Erythroblast (primary cell): ENCODE results near the gene ZXDC.

Experiments used
- DNase-seq, 2 experiments: peaks; one replicate each; lab custom pipeline; 2025; lab: John Stamatoyannopoulos, UW
- GATA1 ChIP-seq: IDR thresholded peaks from 2 replicates; pipeline ENCODE4 v1.6.1; 2011; ENCODE audit warnings: low read depth, mild to moderate bottlenecking, control low read depth, low read length, moderate library complexity
- POLR2A ChIP-seq: IDR thresholded peaks from 2 replicates; pipeline ENCODE4 v1.6.1; 2011; ENCODE audit warnings: mild to moderate bottlenecking, low read length

ZXDC gene

DNA sequence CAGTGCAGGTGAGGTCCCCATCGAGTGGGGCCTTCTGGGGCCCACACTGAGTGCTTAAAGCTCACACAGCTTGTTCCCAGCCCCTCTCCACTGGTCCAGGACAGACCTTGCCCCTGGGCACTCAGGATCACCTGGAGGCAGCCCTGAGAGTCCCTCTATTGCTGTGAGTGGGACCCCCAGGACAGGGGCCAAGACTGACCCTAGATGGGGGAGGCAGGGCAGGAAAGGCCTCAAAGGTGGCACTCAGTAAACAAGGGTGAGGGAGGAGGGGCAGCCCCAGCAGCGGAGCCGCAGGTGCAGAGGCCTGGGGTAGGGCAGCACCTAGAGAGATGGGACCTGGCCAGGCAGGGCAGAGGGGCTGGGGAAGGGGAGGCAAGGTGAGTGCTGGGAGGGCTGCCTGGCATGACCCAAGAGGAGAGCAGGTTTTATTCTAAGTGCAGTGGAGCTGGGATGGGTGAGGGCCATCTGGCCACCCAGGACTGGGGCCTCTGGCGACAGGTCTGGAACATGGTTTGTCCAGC, 53.1 kb downstream of the ZXDC start:
- TF ChIP-seq GATA1 (no peak), POLR2A (no peak)
- DNase-seq, result no peak

DNA sequence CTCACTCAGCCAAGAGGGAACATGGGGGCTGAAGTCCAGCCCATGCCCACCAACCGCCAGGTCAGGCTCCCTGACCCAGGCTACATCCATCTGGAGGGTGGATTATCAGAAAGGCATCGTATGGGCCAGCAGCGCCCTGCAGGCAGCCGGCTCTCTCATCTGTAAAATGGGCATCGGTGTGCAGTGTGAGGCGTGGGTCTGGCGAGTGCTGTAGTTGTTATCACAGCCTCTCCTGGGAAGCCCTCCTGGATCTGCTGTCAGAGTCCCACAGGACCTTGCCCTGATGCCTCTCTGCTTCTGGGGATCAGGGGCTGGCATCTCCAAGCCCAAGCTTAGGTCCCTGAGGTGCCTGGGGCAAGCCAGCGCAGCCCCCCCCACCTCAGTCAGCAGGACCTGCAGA, 53.6 kb downstream of the ZXDC start:
- DNase-seq, result no peak
- TF ChIP-seq GATA1 (no peak), POLR2A (no peak)

DNA sequence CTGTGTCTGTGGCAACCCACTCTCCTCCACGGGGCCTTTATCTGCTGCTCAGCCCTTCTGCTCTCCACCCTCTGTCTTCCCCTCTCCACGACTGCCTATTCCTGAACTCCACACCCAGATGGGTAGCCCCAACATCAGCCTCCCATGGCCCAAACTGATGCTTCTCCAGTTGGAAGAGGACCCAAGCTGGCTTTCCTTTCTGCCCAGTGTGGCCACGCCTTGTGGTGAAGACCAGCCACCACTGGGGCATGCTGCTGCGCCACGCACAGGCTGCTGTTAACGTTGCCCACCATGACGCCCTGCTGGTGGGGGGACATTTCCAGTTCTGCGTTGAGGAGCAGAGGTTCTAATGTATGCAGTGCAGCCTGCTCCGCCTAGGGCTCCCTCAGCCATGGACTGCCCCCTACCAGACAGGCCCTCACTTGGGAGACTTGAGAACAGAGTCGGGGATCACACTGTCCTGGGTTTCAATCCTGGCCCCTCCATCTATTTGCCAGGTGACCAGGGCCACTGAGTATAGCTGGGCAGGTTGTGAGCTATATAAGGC, 54.0 kb downstream of the ZXDC start:
- DNase-seq, result no peak
- TF ChIP-seq GATA1 (no peak), POLR2A (no peak)

DNA sequence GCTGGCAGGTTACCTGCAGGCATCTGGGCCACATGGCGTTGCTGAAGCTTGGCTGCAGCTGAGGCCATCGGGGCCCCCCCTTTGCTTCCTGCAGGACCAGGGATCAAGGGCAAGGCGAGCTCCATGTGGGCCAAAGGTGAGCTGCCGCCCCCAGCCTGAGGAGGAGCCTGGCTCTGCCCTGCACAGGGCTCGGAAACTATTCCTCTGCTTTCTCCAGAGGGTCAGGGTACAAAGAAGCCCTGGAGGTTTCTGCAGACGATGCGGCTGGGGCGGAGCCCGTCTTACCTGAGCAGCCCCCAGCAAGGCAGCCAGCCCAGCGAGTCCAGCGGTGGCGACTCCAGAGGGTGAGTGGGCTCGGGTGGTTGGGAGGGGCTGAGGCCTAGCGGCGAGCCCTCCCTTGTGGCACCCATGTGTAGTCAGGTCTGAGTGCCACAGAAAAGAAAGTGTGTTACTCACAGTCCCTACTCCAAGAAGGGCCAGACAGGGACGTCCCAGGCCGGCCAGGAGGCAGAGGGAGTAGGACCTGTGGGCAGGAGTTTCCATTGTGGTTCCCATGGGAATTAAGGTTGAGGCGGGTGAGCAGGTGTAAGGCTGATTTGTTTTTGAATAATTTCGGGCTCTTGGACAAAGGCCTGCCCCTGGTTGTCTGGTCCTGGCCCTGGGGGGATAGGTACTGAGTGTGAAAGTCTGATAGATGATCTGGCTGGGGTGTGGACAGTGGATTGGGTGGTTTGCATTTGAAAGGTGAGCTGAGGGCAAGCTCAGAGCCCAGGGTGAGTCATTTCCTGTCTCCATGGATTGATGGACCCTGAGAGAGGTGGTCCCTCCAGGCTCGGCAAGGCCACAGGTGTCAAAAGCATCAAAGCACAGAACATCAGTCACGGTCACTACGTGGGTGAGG, 55.6 kb downstream of the ZXDC start:
- DNase-seq, result no peak

DNA sequence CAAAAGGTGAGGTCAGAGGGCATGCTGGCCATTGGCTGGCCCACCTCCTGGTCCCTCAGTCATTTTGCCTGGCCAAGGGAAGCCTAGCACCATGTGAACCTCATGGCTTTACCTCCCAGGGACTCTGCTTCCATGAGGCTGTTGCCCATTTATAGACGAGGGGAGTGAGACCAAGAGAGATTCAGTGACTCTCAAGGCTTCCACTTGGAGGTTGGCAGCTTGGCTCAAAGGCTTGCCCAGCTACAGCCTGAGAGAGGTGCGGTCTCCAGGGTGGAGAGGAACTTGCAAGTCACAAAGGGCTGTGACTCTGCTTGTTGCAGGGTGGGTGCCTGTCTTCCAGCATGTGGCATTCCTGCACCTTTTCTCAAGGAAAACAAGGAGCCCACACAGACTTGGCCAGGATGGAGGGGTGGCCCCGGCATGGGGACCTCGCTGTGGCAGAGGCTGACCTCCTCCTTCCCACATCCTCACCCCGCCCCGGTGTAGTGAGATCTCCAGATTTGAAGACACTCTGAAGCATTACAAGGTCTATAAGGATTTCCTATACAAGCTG, 56.5 kb downstream of the ZXDC start:
- no peak for DNase-seq
- TF ChIP-seq POLR2A, result no peak
- TF ChIP-seq GATA1, result no peak

More for the DNA sequence above, 55.6 kb downstream of the ZXDC start:
- TF ChIP-seq GATA1, result no peak
- TF ChIP-seq POLR2A, result no peak

DNA sequence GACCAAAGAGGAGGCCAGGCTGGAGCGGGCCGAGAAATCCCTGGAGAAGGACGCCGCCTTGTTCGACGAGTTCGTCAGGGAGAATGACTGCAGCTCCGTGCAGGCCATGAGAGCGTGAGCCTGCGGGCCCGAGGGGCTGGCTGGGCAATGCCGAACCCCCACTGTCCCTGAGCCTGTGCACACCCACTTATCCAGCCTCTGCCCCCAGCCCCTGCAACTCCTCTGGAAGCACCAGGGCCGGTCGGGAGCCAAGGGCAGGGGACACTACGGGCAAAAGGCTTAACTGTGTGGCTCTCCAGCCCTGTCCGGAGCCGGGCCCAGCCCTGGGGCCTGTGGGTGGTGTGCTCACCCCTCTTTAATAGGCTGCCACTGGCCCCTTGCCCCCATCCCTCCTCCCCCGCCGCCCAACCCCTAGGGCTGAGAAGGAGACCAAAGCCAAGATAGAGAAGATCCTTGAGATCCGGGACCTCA, 57.0 kb downstream of the ZXDC start:
- TF ChIP-seq POLR2A (no peak), GATA1 (no peak)

DNA sequence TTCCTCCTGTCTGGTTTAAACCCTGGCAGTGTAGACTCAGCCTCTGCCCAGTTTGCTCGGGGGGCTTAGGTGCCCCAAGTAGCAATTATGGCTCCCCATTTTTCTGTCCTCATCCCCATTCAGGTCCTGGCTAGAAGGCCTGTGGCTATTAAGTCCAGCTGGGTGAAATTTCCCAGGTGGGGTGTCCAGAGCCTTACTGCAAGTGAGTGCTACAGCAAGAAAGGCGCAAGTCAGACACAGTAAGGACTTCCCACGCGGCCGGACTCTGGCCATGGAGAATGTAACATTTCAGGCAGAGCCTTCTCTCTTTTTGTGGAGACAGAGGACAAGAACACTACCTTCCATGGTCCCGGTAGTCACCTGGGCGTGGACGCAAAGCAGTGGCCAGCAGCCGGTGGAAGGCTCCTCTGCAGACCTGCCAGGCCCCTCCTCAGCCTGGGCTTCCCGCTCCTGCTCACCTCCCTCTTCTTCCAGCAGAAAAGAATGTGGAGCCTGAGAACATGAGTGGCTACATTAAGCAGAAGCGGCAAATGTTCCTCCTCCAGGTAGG, 57.6 kb downstream of the ZXDC start:
- no peak for TF ChIP-seq GATA1
- no peak for DNase-seq

More for the DNA sequence above, 57.0 kb downstream of the ZXDC start:
- no peak for DNase-seq

DNA sequence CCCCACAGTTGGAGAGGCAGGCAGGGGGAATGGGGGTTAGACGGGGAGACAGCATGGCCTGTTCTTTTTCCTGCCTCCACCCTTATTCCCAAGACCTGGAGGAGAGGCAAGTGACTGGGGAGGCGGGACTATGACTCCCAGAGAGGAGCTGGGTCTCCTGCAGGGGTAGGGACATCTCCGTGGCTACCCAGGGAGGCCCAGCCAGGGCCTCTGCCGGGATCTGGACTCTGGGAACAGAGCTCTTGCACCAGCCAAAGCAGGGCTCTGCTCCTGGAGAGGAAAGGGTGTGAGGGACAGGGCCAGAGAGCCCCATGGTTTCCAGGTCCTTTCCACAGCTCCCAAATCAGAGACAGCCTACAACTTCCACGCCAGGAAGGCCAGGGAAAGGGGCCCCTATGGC, 58.2 kb downstream of the ZXDC start:
- no peak for DNase-seq
- TF ChIP-seq GATA1, result no peak
- TF ChIP-seq POLR2A, result no peak

DNA sequence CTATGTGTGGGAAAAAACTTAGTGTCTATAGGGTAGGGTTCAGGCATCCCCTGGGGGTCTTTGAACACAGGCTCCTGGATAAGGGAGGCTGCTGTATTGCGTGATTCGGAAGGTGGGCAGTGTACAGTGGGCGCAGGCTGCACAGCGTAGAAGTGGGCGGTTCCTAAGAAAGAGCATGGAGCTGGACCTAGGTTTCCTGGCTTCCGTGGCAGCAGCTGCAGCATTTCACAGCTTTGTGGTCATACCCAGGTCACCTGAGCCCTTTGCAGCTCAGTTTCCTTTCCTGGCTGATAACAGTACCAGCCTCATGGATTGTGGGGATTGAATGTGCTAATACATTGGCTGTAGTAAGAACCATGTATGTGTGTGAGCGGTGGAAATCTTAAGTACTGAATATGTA, 58.7 kb downstream of the ZXDC start:
- no peak for DNase-seq
- TF ChIP-seq GATA1 (no peak), POLR2A (no peak)

DNA sequence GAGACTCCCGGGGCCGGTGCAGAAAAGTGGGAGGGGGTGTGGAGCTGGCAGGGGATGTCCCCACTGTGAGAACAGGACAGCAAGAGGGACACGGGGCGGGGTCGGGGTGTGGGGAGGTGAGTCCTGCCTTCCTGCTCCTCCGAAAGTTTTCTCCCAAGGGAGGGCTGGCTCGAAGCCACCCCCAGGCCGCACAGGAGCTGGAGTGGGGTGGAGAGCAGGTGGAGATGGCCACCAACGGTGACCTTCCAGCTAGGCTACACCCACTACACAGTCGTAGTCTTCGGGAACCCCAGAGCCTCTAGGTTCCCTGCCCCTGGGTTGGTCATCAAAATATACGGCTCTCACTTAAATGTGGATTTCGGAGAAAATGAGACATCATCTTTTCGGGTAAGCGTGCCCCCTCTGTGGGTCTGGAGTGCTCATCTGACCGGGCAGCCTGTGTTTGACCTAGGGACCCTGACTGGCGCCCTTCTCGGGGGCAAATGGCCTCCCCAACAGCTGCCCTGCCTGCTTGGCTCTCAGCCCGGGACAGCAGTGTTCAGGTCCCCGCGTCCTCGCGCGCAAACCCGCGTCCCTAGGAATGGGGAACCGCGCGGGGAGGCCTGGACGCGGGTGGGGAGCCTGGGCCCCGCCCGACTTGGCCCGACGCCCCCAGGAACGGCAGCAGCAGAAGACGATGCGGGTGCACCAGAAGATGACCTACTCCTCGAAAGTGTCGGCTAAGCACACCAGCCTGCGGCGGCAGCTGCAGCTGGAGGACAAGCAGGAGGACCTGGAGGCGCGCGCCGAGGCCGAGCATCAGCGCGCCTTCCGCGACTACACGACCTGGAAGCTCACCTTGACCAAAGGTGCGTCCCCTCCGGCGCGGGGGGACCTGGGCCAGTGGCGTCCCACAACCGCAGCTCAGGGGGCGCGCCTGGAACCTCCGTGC, 59.8 kb downstream of the ZXDC start:
- DNase-seq, result no peak
- TF ChIP-seq POLR2A (no peak), GATA1 (no peak)

DNA sequence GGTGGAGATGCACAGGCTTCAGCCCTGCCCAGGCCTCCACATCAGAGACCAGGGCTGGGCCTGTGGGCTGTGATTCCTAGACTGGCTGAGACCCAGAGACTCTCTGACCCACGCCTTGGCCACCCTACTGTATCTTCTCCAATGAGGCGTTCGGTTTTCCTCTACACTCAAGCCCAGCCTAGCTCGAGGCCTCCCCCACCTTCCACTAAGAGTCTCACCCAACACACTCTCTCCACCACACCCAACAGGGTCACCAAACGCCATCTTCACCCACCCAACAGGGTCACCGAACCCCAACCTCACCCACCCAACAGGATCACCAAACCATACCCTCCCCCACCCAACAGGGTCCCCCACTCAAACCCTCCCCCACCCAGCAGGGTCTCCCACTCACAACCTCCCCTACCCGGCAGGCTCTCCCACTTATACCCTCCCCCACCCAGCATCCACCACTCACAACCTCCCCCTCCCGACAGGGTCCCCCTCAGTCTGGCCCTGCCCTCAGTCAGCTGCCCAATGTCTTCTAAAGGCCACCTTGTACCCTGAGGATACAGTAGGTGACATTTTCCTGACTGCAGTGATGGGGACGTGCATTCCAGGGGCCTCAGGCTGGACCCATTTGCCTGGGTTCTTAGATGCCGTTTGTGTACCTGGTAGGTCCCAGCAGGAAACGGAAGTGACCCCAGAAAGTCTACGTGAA, 60.6 kb downstream of the ZXDC start:
- no peak for DNase-seq
- no peak for TF ChIP-seq GATA1
- no peak for TF ChIP-seq POLR2A

DNA sequence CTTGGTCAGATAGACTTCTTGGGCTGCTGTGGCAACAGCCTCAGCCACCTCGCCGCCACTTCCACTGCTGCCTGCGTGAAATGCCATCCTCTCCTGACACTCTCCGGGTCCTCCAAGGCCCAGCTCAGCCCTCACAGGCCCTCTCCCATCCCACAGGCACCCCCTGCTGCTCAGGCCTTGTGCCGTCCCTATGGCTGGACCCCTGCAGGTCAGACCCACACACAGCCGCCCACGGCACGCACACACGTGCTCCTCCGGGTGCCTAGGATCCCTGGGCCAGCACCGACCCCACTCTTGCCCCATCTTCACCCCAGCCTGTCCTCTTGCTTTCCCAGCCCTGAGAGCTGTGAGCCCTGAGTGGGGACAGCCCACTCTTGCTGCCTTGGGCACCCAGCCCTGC, 61.3 kb downstream of the ZXDC start:
- DNase-seq, result no peak
- no peak for TF ChIP-seq POLR2A
- no peak for TF ChIP-seq GATA1

DNA sequence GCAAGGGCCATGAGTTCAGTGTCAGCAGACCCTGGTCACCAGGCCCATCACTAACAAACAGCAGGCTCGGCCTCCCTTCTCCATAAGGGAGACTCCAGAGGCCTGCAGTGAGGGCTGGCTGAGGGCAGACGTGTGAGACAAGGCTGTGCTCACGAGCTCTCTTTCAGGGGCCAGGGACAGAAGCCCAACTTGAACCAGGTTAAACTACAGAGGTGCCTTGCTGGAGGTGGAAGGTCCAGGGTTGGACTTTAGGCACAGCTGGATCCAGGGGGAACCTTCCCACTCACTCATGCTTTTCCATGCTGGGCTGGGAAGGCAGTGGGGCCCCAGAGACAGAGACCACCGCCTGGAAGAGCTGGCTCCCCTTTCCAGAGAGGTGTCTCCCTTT, 62.0 kb downstream of the ZXDC start:
- TF ChIP-seq GATA1, result no peak
- TF ChIP-seq POLR2A, result no peak
- DNase-seq, result no peak
